ENCODE data around the gene FAM78B. TPM values are rescaled to one million over a fixed set of nuclear protein-coding genes. Genes with fewer than 3 reads are reported as not detected.
A peak's percentile ranks its signal among the peaks of the same experiment; 100 is the strongest.

Gene FAM78B
- total RNA-seq, 1 experiment from 2014 or later, result 0.30 TPM

GRCh38 chr1:166090244-166090643 lies 76.6 kb downstream of the FAM78B start:
- no peaks in the 10 kb centered on the region for H3K27me3 ChIP-seq
- H3K9me3 ChIP-seq, result no peaks in the 10 kb centered on the region
- no peak for DNase-seq
- H3K36me3 ChIP-seq, result no peaks in the 10 kb centered on the region
- H3K4me3 ChIP-seq, result no peak overlapping the region

GRCh38 chr1:166089804-166090203 lies 77.0 kb downstream of the FAM78B start:
- Histone ChIP-seq H3K27me3 (no peaks in the 10 kb centered on the region), H3K36me3 (no peaks in the 10 kb centered on the region), H3K9me3 (no peaks in the 10 kb centered on the region), H3K4me3 (no peak overlapping the region)
- DNase-seq, result no peak

GRCh38 chr1:166088572-166088955 lies 78.2 kb downstream of the FAM78B start:
- H3K27me3 ChIP-seq, result no peaks in the 10 kb centered on the region
- no peak for DNase-seq
- no peaks in the 10 kb centered on the region for H3K36me3 ChIP-seq
- H3K4me3 ChIP-seq, result no peak overlapping the region
- no peaks in the 10 kb centered on the region for H3K9me3 ChIP-seq

GRCh38 chr1:166087734-166088571 lies 78.8 kb downstream of the FAM78B start:
- Histone ChIP-seq H3K9me3 (no peaks in the 10 kb centered on the region), H3K27me3 (no peaks in the 10 kb centered on the region)

GRCh38 chr1:166086113-166086883 lies 80.5 kb downstream of the FAM78B start:
- H3K9me3 ChIP-seq, result no peaks in the 10 kb centered on the region
- no peaks in the 10 kb centered on the region for H3K27me3 ChIP-seq
- no peak for DNase-seq
- H3K36me3 ChIP-seq, result no peaks in the 10 kb centered on the region
- H3K4me3 ChIP-seq, result no peak overlapping the region

More at GRCh38 chr1:166087734-166088571, 78.8 kb downstream of the FAM78B start:
- no peak for DNase-seq
- Histone ChIP-seq H3K4me3 (no peak overlapping the region), H3K36me3 (no peaks in the 10 kb centered on the region)

- no peak for DNase-seq
- Histone ChIP-seq H3K36me3 (no peaks in the 10 kb centered on the region), H3K9me3 (no peaks in the 10 kb centered on the region), H3K27me3 (no peaks in the 10 kb centered on the region), H3K4me3 (no peak overlapping the region)
These were observed 82.2 kb downstream of the FAM78B start for GRCh38 chr1:166084613-166085012.

- DNase-seq, result no peak
- H3K27me3 ChIP-seq, result no peaks in the 10 kb centered on the region
- H3K9me3 ChIP-seq, result no peaks in the 10 kb centered on the region
- no peaks in the 10 kb centered on the region for H3K36me3 ChIP-seq
- H3K4me3 ChIP-seq, result no peak overlapping the region
These were observed 82.9 kb downstream of the FAM78B start for GRCh38 chr1:166083887-166084286.

GRCh38 chr1:166082601-166083000 lies 84.2 kb downstream of the FAM78B start:
- no peak overlapping the region for H3K4me3 ChIP-seq
- DNase-seq, result no peak
- no peaks in the 10 kb centered on the region for H3K36me3 ChIP-seq
- no peaks in the 10 kb centered on the region for H3K9me3 ChIP-seq
- no peaks in the 10 kb centered on the region for H3K27me3 ChIP-seq

GRCh38 chr1:166080967-166081870 lies 85.6 kb downstream of the FAM78B start:
- Histone ChIP-seq H3K27me3 (no peaks in the 10 kb centered on the region), H3K9me3 (no peaks in the 10 kb centered on the region), H3K36me3 (no peaks in the 10 kb centered on the region), H3K4me3 (no peak overlapping the region)
- DNase-seq, result peak; percentile 39

- Histone ChIP-seq H3K4me3 (no peak overlapping the region), H3K27me3 (no peaks in the 10 kb centered on the region), H3K36me3 (no peaks in the 10 kb centered on the region), H3K9me3 (no peaks in the 10 kb centered on the region)
- peak; percentile 9 for DNase-seq
These were observed 86.4 kb downstream of the FAM78B start for GRCh38 chr1:166080277-166080966.

GRCh38 chr1:166079276-166079675 lies 87.5 kb downstream of the FAM78B start:
- no peak for DNase-seq
- Histone ChIP-seq H3K27me3 (no peaks in the 10 kb centered on the region), H3K9me3 (no peaks in the 10 kb centered on the region), H3K36me3 (no peaks in the 10 kb centered on the region), H3K4me3 (no peak overlapping the region)

- DNase-seq, result no peak
- H3K4me3 ChIP-seq, result no peak overlapping the region
These were observed 93.3 kb downstream of the FAM78B start for GRCh38 chr1:166073489-166073888.

GRCh38 chr1:166069390-166069789 lies 97.4 kb downstream of the FAM78B start:
- DNase-seq, result no peak

More at GRCh38 chr1:166073489-166073888, 93.3 kb downstream of the FAM78B start:
- H3K27me3 ChIP-seq, result no peaks in the 10 kb centered on the region
- no peaks in the 10 kb centered on the region for H3K9me3 ChIP-seq
- no peaks in the 10 kb centered on the region for H3K36me3 ChIP-seq

GRCh38 chr1:166066107-166066506 lies 100.7 kb downstream of the FAM78B start:
- Histone ChIP-seq H3K9me3 (no peaks in the 10 kb centered on the region), H3K36me3 (no peaks in the 10 kb centered on the region), H3K4me3 (no peak overlapping the region), H3K27me3 (no peaks in the 10 kb centered on the region)
- DNase-seq, result no peak

More at GRCh38 chr1:166069390-166069789, 97.4 kb downstream of the FAM78B start:
- Histone ChIP-seq H3K27me3 (no peaks in the 10 kb centered on the region), H3K4me3 (no peak overlapping the region), H3K36me3 (no peaks in the 10 kb centered on the region), H3K9me3 (no peaks in the 10 kb centered on the region)

GRCh38 chr1:166064951-166065350 lies 101.8 kb downstream of the FAM78B start:
- Histone ChIP-seq H3K4me3 (no peak overlapping the region), H3K36me3 (no peaks in the 10 kb centered on the region)
- no peak for DNase-seq

GRCh38 chr1:166064313-166064926 lies 102.4 kb downstream of the FAM78B start:
- Histone ChIP-seq H3K4me3 (no peak overlapping the region), H3K27me3 (no peaks in the 10 kb centered on the region), H3K36me3 (no peaks in the 10 kb centered on the region), H3K9me3 (no peaks in the 10 kb centered on the region)
- peak; percentile 34 for DNase-seq

More at GRCh38 chr1:166064951-166065350, 101.8 kb downstream of the FAM78B start:
- Histone ChIP-seq H3K9me3 (no peaks in the 10 kb centered on the region), H3K27me3 (no peaks in the 10 kb centered on the region)
